ENCODE measurements around the gene ZBTB16.

- TF ChIP-seq POLR2AphosphoS5 (IDR thresholded peaks at IDR 0.05) (no peak), CTCF (IDR thresholded peaks at IDR 0.05 in 8 of 11, conservative IDR thresholded peaks at IDR 0.05 in 3 of 11) (no peak)
Measured at GRCh38 chr11:114230031-114230704, 170.7 kb downstream of the ZBTB16 start.

Measured in spleen (tissue), 7 donors.